A549 (cell line): Measurements from ENCODE around the gene CMBL. TPM values are rescaled to one million over a fixed set of nuclear protein-coding genes. Genes with fewer than 3 reads are reported as not detected.
A peak's percentile ranks its signal among the peaks of the same experiment; 100 is the strongest.

Source experiments
- ATAC-seq, 2 experiments: fragments of 200-7000 bp in 1 of 2; fragments of >200 bp in 1 of 2; cut with Nextera tagmentation in 1 of 2; cut with Tn5 transposase in 1 of 2; 3 replicates each; pipeline versions ENCODE4 v1.8.0 to v1.9.1; 2018 to 2020; ENCODE audit warnings: mild to moderate bottlenecking in 1 of 2, moderate library complexity in 1 of 2
- CTCF ChIA-PET: fragments of 300-600 bp; sonication (Branson Sonifier 250); formaldehyde crosslinking; extraction: SDS; loops from one replicate; lab custom pipeline; 2021; ENCODE audit warnings: antibody characterized with exemption, inconsistent platforms; lab: Yijun Ruan, JAX
- POLR2A ChIA-PET: fragments of 350-600 bp; formaldehyde crosslinking; extraction: SDS; loops from one replicate; lab custom pipeline; 2021; ENCODE audit warnings: antibody characterized with exemption, inconsistent platforms; lab: Yijun Ruan, JAX
- DNase-seq, 2 experiments: peaks; one replicate each; pipeline versions ENCODE4 v3.0.0 to v3.0.0-alpha.2; 2011 to 2016; ENCODE audit warnings: low read depth in 1 of 2, low spot score in 1 of 2
- FAIRE-seq: peaks from 2 replicates; lab custom pipeline; 2011; peaks lifted over from hg19 to GRCh38; lab: Jason Lieb, UNC
- H3K27ac ChIP-seq, 2 experiments: fragments of >200 bp; sonication (Bioruptor Twin); formaldehyde crosslinking; 3 replicates each; pipeline ENCODE4 v1.5.1; 2016 to 2017
- H3K4me1 ChIP-seq: fragments of >200 bp; sonication (Bioruptor Twin); formaldehyde crosslinking; 3 replicates; pipeline ENCODE4 v1.6.1; 2016
- H3K4me2 ChIP-seq: fragments of >200 bp; sonication (Bioruptor Twin); formaldehyde crosslinking; 3 replicates; pipeline ENCODE4 v1.6.1; 2016
- H3K4me3 ChIP-seq: fragments of >200 bp; sonication (Bioruptor Twin); formaldehyde crosslinking; 3 replicates; pipeline ENCODE4 v1.5.1; 2016
- H3K9me3 ChIP-seq: fragments of >200 bp; sonication (Bioruptor Twin); formaldehyde crosslinking; 3 replicates; pipeline ENCODE4 v1.6.1; 2016
- BCL3 ChIP-seq: fragments of >200 bp; sonication (Bioruptor Twin); formaldehyde crosslinking; IDR thresholded peaks from 3 replicates; pipeline ENCODE4 v1.6.1; 2016
- CBX2 ChIP-seq: fragments of 200-600 bp; sonication (generic); IDR thresholded peaks from 2 replicates; pipeline ENCODE4 v1.6.1; 2016; ENCODE audit warnings: low read depth, mild to moderate bottlenecking, borderline replicate concordance
- CBX8 ChIP-seq: fragments of 200-600 bp; sonication (generic); IDR thresholded peaks from 2 replicates; pipeline ENCODE4 v1.6.1; 2016
- CHD4 ChIP-seq: fragments of 200-600 bp; sonication (generic); IDR thresholded peaks from 2 replicates; pipeline ENCODE4 v1.6.1; 2016; ENCODE audit warnings: antibody characterized with exemption, mild to moderate bottlenecking, borderline replicate concordance
- ELK1 ChIP-seq: fragments of 150-350 bp; IDR thresholded peaks from 2 replicates; pipeline ENCODE4 v1.6.1; 2014; ENCODE audit warnings: low read depth, mild to moderate bottlenecking, low read length
- HDAC2 ChIP-seq: fragments of 200-600 bp; sonication (generic); IDR thresholded peaks from 2 replicates; pipeline ENCODE4 v1.6.1; 2016
- HES2 ChIP-seq: fragments of >200 bp; sonication (Bioruptor Twin); formaldehyde crosslinking; IDR thresholded peaks from 2 replicates; pipeline ENCODE4 v1.6.1; 2016
- HOXB13 ChIP-seq: fragments of 250-450 bp; sonication (Bioruptor Pico); IDR thresholded peaks from 2 replicates; pipeline ENCODE4 v1.5.0; 2020; ENCODE audit warnings: low read depth, mild to moderate bottlenecking, moderate library complexity
- JUN ChIP-seq, 2 experiments: fragments of >200 bp; sonication (Bioruptor Twin); formaldehyde crosslinking; IDR thresholded peaks; 2 replicates in 1 of 2; 3 replicates in 1 of 2; pipeline ENCODE4 v1.6.1; 2016 to 2017
- KDM1A ChIP-seq: fragments of 200-600 bp; sonication (generic); IDR thresholded peaks from 2 replicates; pipeline ENCODE4 v1.6.1; 2016; ENCODE audit warnings: low read depth, mild to moderate bottlenecking
- KDM5A ChIP-seq: fragments of 200-600 bp; sonication (generic); IDR thresholded peaks from 2 replicates; pipeline ENCODE4 v1.6.1; 2016; ENCODE audit warnings: antibody characterized with exemption, mild to moderate bottlenecking
- MAFK ChIP-seq: fragments of 450-650 bp; IDR thresholded peaks from 2 replicates; pipeline ENCODE4 v1.6.1; 2014; ENCODE audit not compliant: partially characterized antibody
- MAX ChIP-seq: IDR thresholded peaks from 2 replicates; pipeline ENCODE4 v1.6.1; 2012
- NPAS2 ChIP-seq: fragments of 250-450 bp; sonication (Bioruptor Pico); IDR thresholded peaks from 2 replicates; pipeline ENCODE4 v1.8.0; 2022; ENCODE audit warnings: mild to moderate bottlenecking, moderate library complexity, borderline replicate concordance
- POLR2A ChIP-seq: IDR thresholded peaks from 2 replicates; pipeline ENCODE4 v1.6.1; 2012; ENCODE audit warnings: mild to moderate bottlenecking, low read length
- TFCP2L1 ChIP-seq: fragments of 250-450 bp; sonication (Bioruptor Pico); IDR thresholded peaks from 2 replicates; pipeline ENCODE4 v1.5.0; 2021; ENCODE audit warnings: mild to moderate bottlenecking
- USF2 ChIP-seq: fragments of 450-650 bp; IDR thresholded peaks from 2 replicates; pipeline ENCODE4 v1.6.1; 2014; ENCODE audit warnings: antibody characterized with exemption
- WGBS: methylation state at CpG from one replicate; pipeline ENCODE4 v1.1.6; 2017; ENCODE audit errors: missing lambda C conversion rate; 5-methylcytosine and 5-hydroxymethylcytosine counted together
- polyA plus RNA-seq, 4 experiments: library from polyadenylated mRNA; depleted of rRNA in 3 of 4; stranded (reverse); fragments of >200 nt; fragmentation: RNase III in 1 of 4; extraction: RNeasy Plus Mini Kit Qiagen cat#74134 plus additional on column Dnase treatment in 1 of 4; gene quantifications; 2 replicates in 3 of 4; 3 replicates in 1 of 4; pipeline ENCODE4 v1.2.3, GENCODE V29; 2011 to 2017

The CMBL gene
- polyA plus RNA-seq, 2 of the 4 experiments (the other 2 are of a cell fraction) = 23.5 to 32.6 TPM

GRCh38 chr5:10329446-10329819, 21.7 kb upstream of the CMBL start:
- H3K27ac ChIP-seq = no peak overlapping the region
- DNase-seq (no peak), FAIRE-seq (no peak), ATAC-seq (no peak)
- WGBS = 76% methylated on average over 2 of the region's 2 CpGs
- no peak for TF ChIP-seq CBX8
- no peak for TF ChIP-seq BCL3
- no peak for TF ChIP-seq CHD4
- TF ChIP-seq USF2 = no peak
- no peak for TF ChIP-seq NPAS2 (CRISPR knock-in tag)
- no peak for TF ChIP-seq CBX2
- TF ChIP-seq MAFK = no peak
- H3K9me3 ChIP-seq = no peaks in the 10 kb centered on the region
- H3K4me2 ChIP-seq = no peak overlapping the region
- ChIA-PET CTCF (interaction anchor here (0.9 to 2.5 kb wide), 4 partner anchors 33 to 70 kb away, joined by 3 to 13 read pairs (median 3); no protein-coding TSS in a partner anchor), POLR2A (interaction anchor here (4.0 kb wide), 1 partner anchor 24 kb away, joined by 19 read pairs; the partner anchor contains the start of gene MARCHF6)
- H3K4me3 ChIP-seq = no peak overlapping the region
- peaks cover 22% of the 10 kb centered on the region; the same call in 2 of the 3 replicates for H3K4me1 ChIP-seq

GRCh38 chr5:10328323-10328722, 20.6 kb upstream of the CMBL start:
- POLR2A ChIA-PET = no interaction called here
- H3K4me3 ChIP-seq = no peak overlapping the region
- FAIRE-seq = no peak
- no peak overlapping the region for H3K4me2 ChIP-seq
- DNase-seq = no peak
- H3K27ac ChIP-seq = no peak overlapping the region
- no peaks in the 10 kb centered on the region for H3K9me3 ChIP-seq
- CTCF ChIA-PET = interaction anchor here (1.0 kb wide), 1 partner anchor 9 kb away, joined by 3 read pairs; no protein-coding TSS in a partner anchor
- peaks cover 18% of the 10 kb centered on the region; the same call in 2 of the 3 replicates for H3K4me1 ChIP-seq
- WGBS = 67% methylated on average over 5 of the region's 5 CpGs
- ATAC-seq = no peak
- TF ChIP-seq HDAC2 (no peak), POLR2A (no peak), MAX (no peak), ELK1 (no peak), KDM1A (no peak), HOXB13 (no peak), TFCP2L1 (CRISPR knock-in tag) (no peak), KDM5A (no peak), USF2 (no peak)

- 80% methylated on average over 6 of the region's 6 CpGs for WGBS
These were observed 17.0 kb upstream of the CMBL start for GRCh38 chr5:10324518-10325370.

More at GRCh38 chr5:10324518-10325370, 17.0 kb upstream of the CMBL start:
- no peak overlapping the region for H3K4me2 ChIP-seq
- TF ChIP-seq HES2 (no peak), JUN (IDR thresholded peaks at IDR 0.05) (no peak)
- TF ChIP-seq, all 56 proteins: peak for 0
- H3K9me3 ChIP-seq = no peaks in the 10 kb centered on the region
- CTCF ChIA-PET = no interaction called here
- no peak overlapping the region for H3K4me3 ChIP-seq
- no peak for DNase-seq
- POLR2A ChIA-PET = interaction anchor here (0.7 kb wide), 1 partner anchor 29 kb away, joined by 4 read pairs; the partner anchor contains the start of gene MARCHF6
- no peak for FAIRE-seq
- peak; percentile 39 to 56; a peak in 4 of 6 replicates for ATAC-seq
- H3K27ac ChIP-seq = no peak overlapping the region
- H3K4me1 ChIP-seq = peaks cover 3% of the 10 kb centered on the region; the same call in 1 of the 3 replicates
